Measurements from ENCODE around the gene C5orf46.
"Not testable (repeated sequence)": the region's sequence is repeated elsewhere in the genome, so short reads cannot be mapped to it uniquely, and the experiment has no call there.

The C5orf46 gene

GRCh38 chr5:147893820-147894219 lies 12.5 kb downstream of the C5orf46 start:
- no peak for DNase-seq (ENCODE audit: low read depth)

- no peak for DNase-seq (ENCODE audit: low read depth)
Observed at GRCh38 chr5:147892696-147893296, 13.5 kb downstream of the C5orf46 start.

GRCh38 chr5:147887930-147888329 lies 18.4 kb downstream of the C5orf46 start:
- no peak for DNase-seq (ENCODE audit: low read depth)

- no peak for DNase-seq (ENCODE audit: low read depth)
Observed at GRCh38 chr5:147887026-147887627, 19.2 kb downstream of the C5orf46 start.

- DNase-seq (ENCODE audit: low read depth): no peak
Observed at GRCh38 chr5:147882586-147883313, 23.6 kb downstream of the C5orf46 start.

GRCh38 chr5:147880487-147880886 lies 25.9 kb downstream of the C5orf46 start:
- DNase-seq (ENCODE audit: low read depth): no peak

- DNase-seq (ENCODE audit: low read depth): no peak
Observed at GRCh38 chr5:147879784-147880183, 26.6 kb downstream of the C5orf46 start.

- no peak for DNase-seq (ENCODE audit: low read depth)
Observed at GRCh38 chr5:147878066-147878759, 28.1 kb downstream of the C5orf46 start, which contains the start of gene SCGB3A2. Gene SCGB3A2 (plus strand): TSS chr5:147878711. CDS start chr5:147878804, 93 bp downstream.

GRCh38 chr5:147876626-147877025 lies 29.7 kb downstream of the C5orf46 start:
- no peak for DNase-seq (ENCODE audit: low read depth)

GRCh38 chr5:147876141-147876540 lies 30.2 kb downstream of the C5orf46 start:
- no peak for DNase-seq (ENCODE audit: low read depth)

- DNase-seq (ENCODE audit: low read depth): no peak
Observed at GRCh38 chr5:147874910-147875367, 31.4 kb downstream of the C5orf46 start.

- not testable (repeated sequence) for DNase-seq (ENCODE audit: low read depth)
Observed at GRCh38 chr5:147874118-147874875, 32.0 kb downstream of the C5orf46 start.

- not testable (repeated sequence) for DNase-seq (ENCODE audit: low read depth)
Observed at GRCh38 chr5:147872744-147873435, 33.4 kb downstream of the C5orf46 start.

GRCh38 chr5:147871980-147872549 lies 34.3 kb downstream of the C5orf46 start:
- not testable (repeated sequence) for DNase-seq (ENCODE audit: low read depth)

GRCh38 chr5:147869892-147870291 lies 36.4 kb downstream of the C5orf46 start:
- DNase-seq (ENCODE audit: low read depth): not testable (repeated sequence)

GRCh38 chr5:147869112-147869511 lies 37.2 kb downstream of the C5orf46 start:
- DNase-seq (ENCODE audit: low read depth): no peak

- DNase-seq (ENCODE audit: low read depth): no peak
Observed at GRCh38 chr5:147863454-147864158, 42.7 kb downstream of the C5orf46 start.

GRCh38 chr5:147860641-147861025 lies 45.7 kb downstream of the C5orf46 start:
- DNase-seq (ENCODE audit: low read depth): no peak

- no peak for DNase-seq (ENCODE audit: low read depth)
Observed at GRCh38 chr5:147859962-147860640, 46.2 kb downstream of the C5orf46 start.

- no peak for DNase-seq (ENCODE audit: low read depth)
Observed at GRCh38 chr5:147858565-147858964, 47.8 kb downstream of the C5orf46 start.

Measured in activated T-helper 9 cell treated with anti-CD3 and anti-CD28 coated beads, Interleukin-2, amount 50 U/mL, for 16 hours (primary cell).